ENCODE results near the gene KAT6B. TPM values are rescaled to one million over a fixed set of nuclear protein-coding genes. Genes with fewer than 3 reads are reported as not detected.

Gene KAT6B
- total and polyA plus RNA-seq, 4 donors: 5.0 to 161 (median 21.0) TPM

GRCh38 chr10:75013522-75013921 lies 187.1 kb downstream of the KAT6B start:
- no peak for ATAC-seq (ENCODE audit: insufficient read depth, low FRiP score)

GRCh38 chr10:75014516-75015230 lies 188.3 kb downstream of the KAT6B start:
- no peak overlapping the region for H3K27ac ChIP-seq (ENCODE audit: low read depth in 1 of 2, low read length in 1 of 2)
- no peaks in the 10 kb centered on the region for H3K9me3 ChIP-seq (ENCODE audit: control insufficient read depth in 4 of 4, insufficient read depth in 3 of 4, low read length in 3 of 4)
- DNase-seq: no peak
- no peak for TF ChIP-seq CTCF (IDR thresholded peaks at IDR 0.05; ENCODE audit: control extremely low read depth, extremely low read depth)
- peaks cover 0 to 17% (median 5%) of the 10 kb centered on the region in 4 donors for H3K36me3 ChIP-seq (ENCODE audit: control insufficient read depth in 4 of 4, insufficient read depth in 4 of 4, low read length in 4 of 4)
- H3K4me3 ChIP-seq: no peak overlapping the region
- no peak overlapping the region for H3K9ac ChIP-seq (ENCODE audit: insufficient read depth in 1 of 2, low read length in 2 of 2)
- no peak for ATAC-seq (ENCODE audit: insufficient read depth, low FRiP score)
- peaks cover 3 to 34% (median 12%) of the 10 kb centered on the region in 5 donors for H3K4me1 ChIP-seq (ENCODE audit: control insufficient read depth in 5 of 5, insufficient read depth in 5 of 5, low read length in 5 of 5)
- no peaks in the 10 kb centered on the region for H3K27me3 ChIP-seq (ENCODE audit: control insufficient read depth in 3 of 3, insufficient read depth in 3 of 3, low read length in 2 of 3)
- 80% methylated on average over 6 of the region's 6 CpGs for WGBS, 2 donors

More at GRCh38 chr10:75013522-75013921, 187.1 kb downstream of the KAT6B start:
- 88 to 92% methylated on average over 2 of the region's 2 CpGs for WGBS, 2 donors
- no peak for TF ChIP-seq CTCF (IDR thresholded peaks at IDR 0.05; ENCODE audit: control extremely low read depth, extremely low read depth)
- H3K27ac ChIP-seq (ENCODE audit: low read depth in 1 of 2, low read length in 1 of 2): no peak overlapping the region
- H3K9me3 ChIP-seq (ENCODE audit: control insufficient read depth in 4 of 4, insufficient read depth in 3 of 4, low read length in 3 of 4): no peaks in the 10 kb centered on the region
- H3K4me3 ChIP-seq: no peak overlapping the region
- no peaks in the 10 kb centered on the region for H3K27me3 ChIP-seq (ENCODE audit: control insufficient read depth in 3 of 3, insufficient read depth in 3 of 3, low read length in 2 of 3)
- no peak for DNase-seq
- no peak overlapping the region for H3K9ac ChIP-seq (ENCODE audit: insufficient read depth in 1 of 2, low read length in 2 of 2)
- peaks cover 0 to 36% (median 12%) of the 10 kb centered on the region in 5 donors for H3K4me1 ChIP-seq (ENCODE audit: control insufficient read depth in 5 of 5, insufficient read depth in 5 of 5, low read length in 5 of 5)
- peaks cover 0 to 17% (median 5%) of the 10 kb centered on the region in 4 donors for H3K36me3 ChIP-seq (ENCODE audit: control insufficient read depth in 4 of 4, insufficient read depth in 4 of 4, low read length in 4 of 4)

- DNase-seq (no peak), ATAC-seq (ENCODE audit: insufficient read depth, low FRiP score) (no peak)
- Histone ChIP-seq H3K9ac (ENCODE audit: insufficient read depth in 1 of 2, low read length in 2 of 2) (no peak overlapping the region), H3K4me1 (ENCODE audit: control insufficient read depth in 5 of 5, insufficient read depth in 5 of 5, low read length in 5 of 5) (peaks cover 3 to 35% (median 12%) of the 10 kb centered on the region in 5 donors), H3K27me3 (ENCODE audit: control insufficient read depth in 3 of 3, insufficient read depth in 3 of 3, low read length in 2 of 3) (no peaks in the 10 kb centered on the region), H3K36me3 (ENCODE audit: control insufficient read depth in 4 of 4, insufficient read depth in 4 of 4, low read length in 4 of 4) (peaks cover 0 to 18% (median 5%) of the 10 kb centered on the region in 4 donors), H3K9me3 (ENCODE audit: control insufficient read depth in 4 of 4, insufficient read depth in 3 of 4, low read length in 3 of 4) (no peaks in the 10 kb centered on the region), H3K4me3 (no peak overlapping the region), H3K27ac (ENCODE audit: low read depth in 1 of 2, low read length in 1 of 2) (no peak overlapping the region)
- no peak for TF ChIP-seq CTCF (IDR thresholded peaks at IDR 0.05; ENCODE audit: control extremely low read depth, extremely low read depth)
- WGBS, 2 donors: 74 to 75% methylated on average over 5 of the region's 5 CpGs
These were observed 189.0 kb downstream of the KAT6B start for GRCh38 chr10:75015442-75015841.

Measured in lung (tissue), 12 donors.